ENCODE measurements around the gene PTTG1.

DNA sequence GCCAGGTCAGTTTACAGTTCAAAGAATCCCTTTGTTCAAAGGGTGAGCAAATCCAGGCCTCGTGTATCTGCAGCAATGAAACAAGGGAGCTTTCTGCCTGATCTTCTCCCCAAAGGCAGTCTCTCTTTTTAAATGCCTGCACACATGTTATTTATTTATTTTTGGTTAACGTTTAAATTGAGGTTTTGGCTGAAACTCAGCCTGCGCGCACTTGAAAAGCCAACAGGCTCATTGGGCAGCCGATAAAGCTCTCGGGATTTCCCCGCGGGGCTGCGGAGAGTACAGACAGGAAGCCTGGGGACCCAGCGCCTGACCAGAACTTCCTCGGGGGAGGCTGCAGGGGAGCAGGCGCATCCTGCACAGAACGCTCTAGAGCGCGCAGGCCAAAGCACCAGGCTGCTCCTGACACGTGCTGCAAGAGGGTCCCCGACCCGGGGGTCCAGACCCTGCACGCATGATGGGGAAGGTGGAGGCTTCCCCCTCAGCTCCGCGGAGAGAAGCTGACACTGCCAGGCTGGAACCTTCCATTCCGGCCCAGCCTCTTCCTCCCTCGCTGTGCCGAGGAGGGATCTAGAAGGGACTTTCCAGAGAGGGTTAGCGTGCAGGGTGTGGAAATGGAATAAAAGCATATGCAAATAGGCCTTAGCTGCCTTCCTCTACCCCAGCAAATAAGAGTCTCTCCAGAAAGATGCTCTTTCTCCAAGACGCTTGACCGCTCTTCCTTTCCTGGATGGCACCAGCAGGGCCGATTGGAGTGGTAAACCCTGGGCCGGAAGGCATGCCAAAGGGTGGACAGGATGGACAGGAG lies 46.1 kb downstream of the PTTG1 start:
- TF ChIP-seq POLR2A (IDR thresholded peaks at IDR 0.05): no peak
- TF ChIP-seq, protein P1, sequence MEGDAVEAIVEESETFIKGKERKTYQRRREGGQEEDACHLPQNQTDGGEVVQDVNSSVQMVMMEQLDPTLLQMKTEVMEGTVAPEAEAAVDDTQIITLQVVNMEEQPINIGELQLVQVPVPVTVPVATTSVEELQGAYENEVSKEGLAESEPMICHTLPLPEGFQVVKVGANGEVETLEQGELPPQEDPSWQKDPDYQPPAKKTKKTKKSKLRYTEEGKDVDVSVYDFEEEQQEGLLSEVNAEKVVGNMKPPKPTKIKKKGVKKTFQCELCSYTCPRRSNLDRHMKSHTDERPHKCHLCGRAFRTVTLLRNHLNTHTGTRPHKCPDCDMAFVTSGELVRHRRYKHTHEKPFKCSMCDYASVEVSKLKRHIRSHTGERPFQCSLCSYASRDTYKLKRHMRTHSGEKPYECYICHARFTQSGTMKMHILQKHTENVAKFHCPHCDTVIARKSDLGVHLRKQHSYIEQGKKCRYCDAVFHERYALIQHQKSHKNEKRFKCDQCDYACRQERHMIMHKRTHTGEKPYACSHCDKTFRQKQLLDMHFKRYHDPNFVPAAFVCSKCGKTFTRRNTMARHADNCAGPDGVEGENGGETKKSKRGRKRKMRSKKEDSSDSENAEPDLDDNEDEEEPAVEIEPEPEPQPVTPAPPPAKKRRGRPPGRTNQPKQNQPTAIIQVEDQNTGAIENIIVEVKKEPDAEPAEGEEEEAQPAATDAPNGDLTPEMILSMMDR (IDR thresholded peaks at IDR 0.05): no peak

Data from Peyer's patch (tissue), 4 donors.